Measurements from ENCODE around the gene NKAPD1. TPM values are rescaled to one million over a fixed set of nuclear protein-coding genes. Genes with fewer than 3 reads are reported as not detected.

The NKAPD1 gene
- total and polyA plus RNA-seq, 10 of the 15 experiments (the other 5 are each of a cell fraction or from before 2014, with no cell fraction given), result 9.6 to 43.3 (median 19.2) TPM

DNA sequence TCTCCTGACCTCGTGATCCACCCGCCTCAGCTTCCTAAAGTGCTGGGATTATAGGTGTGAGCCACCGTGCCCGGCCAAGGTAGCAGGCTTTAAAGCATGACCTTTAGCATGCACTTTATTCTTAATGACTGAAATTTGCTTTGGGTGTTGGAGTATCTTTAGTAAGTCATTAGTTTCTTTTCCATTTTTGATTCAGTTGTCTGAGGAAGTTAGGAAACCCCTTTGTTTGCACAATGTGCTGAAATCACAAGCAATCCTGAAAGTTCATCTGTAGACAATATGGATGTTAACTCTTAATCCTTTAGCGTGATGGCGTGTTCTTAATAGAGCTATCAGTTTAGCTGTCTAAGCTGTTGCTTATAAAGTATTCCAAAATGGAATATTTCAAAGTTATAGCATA, 29.3 kb downstream of the NKAPD1 start:
- no peaks in the 10 kb centered on the region for H3K79me2 ChIP-seq (ENCODE audit: control insufficient read depth, insufficient read depth, low read length)
- WGBS (ENCODE audit: insufficient coverage, insufficient replicate concordance, low lambda C conversion rate, missing lambda C conversion rate), result 92% methylated on average over 6 of the region's 6 CpGs
- H4K20me1 ChIP-seq (ENCODE audit: control insufficient read depth, insufficient read depth), result no peaks in the 10 kb centered on the region
- BruUV-seq (replicated peaks), result no TSS peak
- peaks cover 0 to 4% of the 10 kb centered on the region in 2 experiments; a peak in 2 of 4 replicates for H3K36me3 ChIP-seq (ENCODE audit: control insufficient read depth in 2 of 2, insufficient read depth in 2 of 2, low read length in 1 of 2)
- CTCF ChIA-PET, result interaction anchor here (0.6 to 4.3 kb wide), 4 partner anchors 9 to 177 kb away, joined by 3 to 21 read pairs (median 8); no protein-coding TSS in a partner anchor
- no peak overlapping the region for H3K9ac ChIP-seq (ENCODE audit: control insufficient read depth, insufficient read depth, low read length)
- no peak overlapping the region for H3K27ac ChIP-seq (ENCODE audit: control insufficient read depth, insufficient read depth)
- POLR2A ChIA-PET, result no interaction called here
- SMC1A ChIA-PET (ENCODE audit: uncharacterized antibody, unreplicated experiment), result interaction anchor here (1.4 to 1.8 kb wide), 2 partner anchors 9 to 172 kb away, joined by 3 to 12 read pairs; no protein-coding TSS in a partner anchor
- no peak for FAIRE-seq
- RAD21 ChIA-PET (ENCODE audit: unreplicated experiment), result no interaction called here
- intact Hi-C loops (cut with micrococcal nuclease; ENCODE audit: unreplicated experiment), result no loop called here
- no peaks in the 10 kb centered on the region for H3K4me1 ChIP-seq (ENCODE audit: control insufficient read depth, insufficient read depth, low read length)
- no peak for ATAC-seq
- H2AFZ ChIP-seq (ENCODE audit: control insufficient read depth, low read depth, low read length), result no peak overlapping the region
- H3K27me3 ChIP-seq (replicated peaks in 1 of 2; ENCODE audit: control insufficient read depth in 2 of 2, insufficient read depth in 2 of 2, low read length in 1 of 2), result no peaks in the 10 kb centered on the region
- DNase-seq (ENCODE audit: low read depth, low spot score), result no peak
- H3K4me2 ChIP-seq (ENCODE audit: control insufficient read depth, insufficient read depth), result no peak overlapping the region
- in situ Hi-C loops (cut with MboI), result no loop called here
- no peaks in the 10 kb centered on the region for H3K9me3 ChIP-seq (replicated peaks; ENCODE audit: control insufficient read depth, insufficient read depth, low read length)
- TF ChIP-seq NBN (IDR thresholded peaks at IDR 0.05) (no peak), YBX1 (IDR thresholded peaks at IDR 0.05) (no peak), TARDBP (IDR thresholded peaks at IDR 0.05; ENCODE audit: borderline replicate concordance) (no peak), ZNF274 (IDR thresholded peaks at IDR 0.05; ENCODE audit: insufficient read depth, insufficient read length) (no peak), WRNIP1 (IDR thresholded peaks at IDR 0.05; ENCODE audit: borderline replicate concordance, low read depth, low read length) (no peak), CHD2 (IDR thresholded peaks at IDR 0.05; ENCODE audit: borderline replicate concordance, low read depth, low read length) (no peak), ESRRA (IDR thresholded peaks at IDR 0.05; ENCODE audit: low read length) (no peak)
- H3K4me3 ChIP-seq, result no peak overlapping the region

GRCh38 chr11:112106070-112106469, 32.0 kb downstream of the NKAPD1 start:
- Histone ChIP-seq H3K36me3 (ENCODE audit: control insufficient read depth in 2 of 2, insufficient read depth in 2 of 2, low read length in 1 of 2) (peaks cover 0 to 4% of the 10 kb centered on the region in 2 experiments; a peak in 2 of 4 replicates), H4K20me1 (ENCODE audit: control insufficient read depth, insufficient read depth) (no peaks in the 10 kb centered on the region), H3K79me2 (ENCODE audit: control insufficient read depth, insufficient read depth, low read length) (no peaks in the 10 kb centered on the region), H3K27me3 (replicated peaks in 1 of 2; ENCODE audit: control insufficient read depth in 2 of 2, insufficient read depth in 2 of 2, low read length in 1 of 2) (no peaks in the 10 kb centered on the region), H2AFZ (ENCODE audit: control insufficient read depth, low read depth, low read length) (no peak overlapping the region), H3K4me2 (ENCODE audit: control insufficient read depth, insufficient read depth) (no peak overlapping the region), H3K9me3 (replicated peaks; ENCODE audit: control insufficient read depth, insufficient read depth, low read length) (no peaks in the 10 kb centered on the region), H3K4me1 (ENCODE audit: control insufficient read depth, insufficient read depth, low read length) (no peaks in the 10 kb centered on the region), H3K9ac (ENCODE audit: control insufficient read depth, insufficient read depth, low read length) (no peak overlapping the region), H3K27ac (ENCODE audit: control insufficient read depth, insufficient read depth) (no peak overlapping the region), H3K4me3 (no peak overlapping the region)
- ChIA-PET CTCF (interaction anchor here (0.6 to 4.3 kb wide), 3 partner anchors 9 to 174 kb away, joined by 3 to 21 read pairs (median 4); no protein-coding TSS in a partner anchor), RAD21 (ENCODE audit: unreplicated experiment) (no interaction called here), POLR2A (interaction anchor here (0.8 kb wide), 1 partner anchor 20 kb away, joined by 4 read pairs; no protein-coding TSS in a partner anchor), SMC1A (ENCODE audit: uncharacterized antibody, unreplicated experiment) (no interaction called here)
- no TSS peak for BruUV-seq (replicated peaks)
- no peak for ATAC-seq
- in situ Hi-C loops (cut with MboI), result no loop called here
- 99% methylated on average over 8 of the region's 8 CpGs for WGBS (ENCODE audit: insufficient coverage, insufficient replicate concordance, low lambda C conversion rate, missing lambda C conversion rate)
- DNase-seq (ENCODE audit: low read depth, low spot score), result no peak
- FAIRE-seq, result no peak
- intact Hi-C loops (cut with micrococcal nuclease; ENCODE audit: unreplicated experiment), result no loop called here
- TF ChIP-seq IKZF2 (IDR thresholded peaks at IDR 0.05) (no peak), MEF2A (IDR thresholded peaks at IDR 0.05; ENCODE audit: insufficient read depth, low read depth, low read length) (no peak), KDM1A (IDR thresholded peaks at IDR 0.05; ENCODE audit: borderline replicate concordance) (no peak), ETV6 (conservative IDR thresholded peaks at IDR 0.05 in 1 of 2, IDR thresholded peaks at IDR 0.05 in 1 of 2; ENCODE audit: borderline replicate concordance in 1 of 2, low read depth in 1 of 2) (no peak), NR2F1 (conservative IDR thresholded peaks at IDR 0.05) (no peak), BACH1 (IDR thresholded peaks at IDR 0.05; ENCODE audit: borderline replicate concordance) (no peak), TCF3 (IDR thresholded peaks at IDR 0.05; ENCODE audit: borderline replicate concordance, insufficient read depth, low read depth, low read length) (no peak), BCL11A (IDR thresholded peaks at IDR 0.05; ENCODE audit: low read depth, low read length) (no peak), KAT2A (conservative IDR thresholded peaks at IDR 0.05; ENCODE audit: control insufficient read depth, low read depth, low read length) (no peak), FOS (IDR thresholded peaks at IDR 0.05; ENCODE audit: borderline replicate concordance, extremely low read depth, insufficient read length) (no peak), CTCF (IDR thresholded peaks at IDR 0.05 in 2 of 3, conservative IDR thresholded peaks at IDR 0.05 in 1 of 3; ENCODE audit: control insufficient read depth in 2 of 3, extremely low read depth in 1 of 3, insufficient read depth in 1 of 3, low read depth in 3 of 3, low read length in 3 of 3) (no peak), NBN (IDR thresholded peaks at IDR 0.05) (no peak)

Data from GM12878 (cell line).